GM19025 (cell line): ENCODE results near the gene NPAS2.

Source experiments
- ATAC-seq: cut with Tn5 transposase; IDR thresholded peaks from one replicate; pipeline ENCODE4 v1.9.1; 2021; ENCODE audit warnings: mild to moderate bottlenecking, low read depth, moderate library complexity; ENCODE audit not compliant: unreplicated experiment

NPAS2 gene

DNA sequence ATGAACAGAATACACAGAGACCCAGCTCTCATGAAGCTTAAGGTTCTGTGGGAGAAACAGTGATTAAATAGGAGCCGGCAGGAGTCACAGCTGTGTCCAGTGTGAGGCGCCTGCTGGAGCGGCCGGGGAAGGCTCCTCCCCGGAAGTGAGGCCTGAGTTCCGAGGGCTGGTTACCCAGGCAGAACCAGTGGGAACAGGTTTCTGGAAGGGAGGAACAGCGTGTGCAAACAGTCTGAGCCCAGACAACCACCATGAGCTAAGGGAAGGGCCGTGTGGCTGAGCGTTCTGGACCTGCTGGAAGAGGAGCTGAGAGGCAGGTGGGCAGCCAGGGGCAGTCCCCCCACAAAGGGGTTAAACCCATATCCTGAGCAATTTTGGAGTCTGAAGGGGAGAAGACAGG, 26.0 kb upstream of the NPAS2 start:
- ATAC-seq: no peak

DNA sequence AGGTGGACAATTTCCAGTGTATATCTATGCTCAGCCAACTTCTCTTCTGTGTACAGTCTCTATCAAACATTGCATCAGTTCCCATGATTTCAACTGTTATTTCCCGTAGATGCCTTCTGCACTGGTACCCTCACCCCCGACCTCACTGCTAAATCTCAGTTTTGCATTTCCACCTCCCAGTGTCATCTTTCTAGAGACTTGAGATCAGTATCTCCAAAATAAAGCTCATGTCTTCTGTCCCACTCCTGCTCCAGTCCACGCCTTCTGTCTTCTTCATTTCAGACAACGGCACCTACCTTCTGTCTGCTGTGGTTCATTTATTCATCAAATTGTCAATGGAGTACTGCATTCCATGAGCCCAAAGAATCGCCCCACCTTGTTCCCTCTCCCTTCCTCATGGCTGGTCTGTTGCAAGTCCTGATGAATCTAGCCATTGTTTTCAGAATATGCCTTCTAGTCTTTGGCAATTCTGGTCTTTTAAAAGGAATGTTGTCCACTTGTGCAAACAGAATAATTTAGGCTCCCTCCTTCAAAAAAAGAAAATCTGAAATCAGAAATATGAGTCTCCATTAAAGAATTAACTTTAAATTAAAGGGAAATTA, 23.3 kb upstream of the NPAS2 start:
- ATAC-seq: no peak

DNA sequence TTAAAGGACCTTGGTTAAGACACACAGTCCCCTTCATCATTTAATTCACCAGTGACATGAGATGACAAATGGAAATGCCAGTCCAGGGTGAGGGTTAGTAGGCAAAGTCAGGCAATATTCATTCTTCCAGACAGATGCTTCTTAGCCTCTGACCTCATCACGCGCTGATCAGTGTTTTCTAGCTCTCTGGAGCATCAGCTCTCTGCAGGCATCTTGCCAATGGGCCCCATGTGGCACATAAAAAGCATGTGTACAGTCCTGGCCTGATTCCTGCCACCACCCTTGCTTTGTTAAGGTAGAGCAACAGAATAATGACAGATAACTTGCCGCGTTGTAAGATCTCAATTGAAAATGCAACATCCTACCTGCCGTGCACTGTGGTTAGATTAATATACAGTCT, 20.3 kb upstream of the NPAS2 start:
- no peak for ATAC-seq

DNA sequence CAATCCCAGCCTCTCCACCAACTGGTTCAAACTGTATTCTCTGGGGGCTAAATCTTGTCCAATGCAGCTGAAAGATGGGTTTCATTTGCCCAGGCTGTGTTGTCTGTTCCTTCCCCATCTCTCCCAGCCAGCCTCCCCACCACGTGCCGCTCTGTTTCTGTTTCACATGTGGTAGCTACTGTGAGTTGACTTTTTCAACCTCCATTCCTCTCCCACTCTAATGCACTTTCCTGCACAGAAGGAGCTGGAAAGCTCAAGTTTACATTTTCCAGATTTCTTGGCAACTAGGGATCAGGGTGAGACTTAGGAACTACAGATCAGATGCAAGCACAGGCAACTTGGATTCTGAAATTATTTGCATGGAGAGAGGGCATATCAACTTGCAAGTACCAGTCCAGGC, 19.0 kb upstream of the NPAS2 start:
- no peak for ATAC-seq

DNA sequence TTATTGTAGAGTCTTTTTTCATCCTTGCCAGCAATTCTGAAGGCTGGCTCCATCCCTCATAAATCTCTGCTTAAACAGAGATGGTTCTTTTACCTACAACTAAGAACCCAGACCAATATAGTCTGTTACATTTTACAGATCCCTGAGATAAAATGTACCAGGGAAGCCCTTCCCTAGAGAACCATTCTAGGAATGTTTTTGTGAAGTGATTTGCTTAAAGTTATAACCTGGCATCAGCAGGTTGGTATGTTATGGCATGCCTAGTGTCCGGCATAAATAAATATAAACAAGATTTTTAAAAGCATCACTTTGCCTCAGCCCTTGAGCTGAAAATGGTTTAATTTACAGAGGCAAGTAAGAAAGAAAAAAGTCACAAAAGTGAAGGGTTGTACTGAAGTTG, 18.5 kb upstream of the NPAS2 start:
- ATAC-seq: no peak

DNA sequence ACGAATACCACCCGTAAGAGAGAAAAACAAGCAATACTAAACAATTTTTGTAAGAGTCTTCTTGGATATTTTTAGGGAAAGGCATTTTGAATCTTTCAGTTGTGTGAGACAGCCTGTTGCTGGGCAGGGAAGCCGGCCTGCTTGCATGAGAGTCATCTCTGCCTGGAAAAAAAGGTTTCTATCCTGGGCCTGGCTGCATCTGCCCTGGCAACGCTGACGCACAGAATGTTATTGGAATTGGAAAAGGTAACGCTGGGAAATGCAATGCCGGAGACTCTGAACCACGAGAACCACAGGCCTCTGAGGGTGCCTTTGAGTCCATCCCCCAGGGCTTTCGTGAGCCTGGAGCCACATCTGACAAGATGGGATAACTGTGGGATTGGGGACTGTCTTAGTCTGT, 17.9 kb upstream of the NPAS2 start:
- no peak for ATAC-seq

DNA sequence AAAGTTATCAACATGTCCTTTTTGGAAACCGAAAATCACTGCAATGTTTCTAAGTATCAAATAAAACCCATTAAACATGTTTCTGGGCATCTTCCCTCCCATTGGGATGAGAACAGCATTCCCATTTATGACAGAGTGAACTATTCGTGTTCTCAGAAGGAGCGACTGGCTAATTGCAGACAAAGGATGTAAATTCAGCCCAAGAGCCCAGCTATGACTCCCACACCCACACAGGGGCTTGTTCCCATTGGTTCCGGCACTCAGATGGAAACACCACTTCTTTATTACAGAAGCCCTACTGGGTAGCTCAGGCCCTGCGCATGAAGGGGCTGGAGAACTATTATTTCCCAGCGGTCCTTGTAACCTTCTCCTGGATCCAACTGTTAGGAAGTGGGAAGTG, 16.6 kb upstream of the NPAS2 start:
- ATAC-seq: no peak

DNA sequence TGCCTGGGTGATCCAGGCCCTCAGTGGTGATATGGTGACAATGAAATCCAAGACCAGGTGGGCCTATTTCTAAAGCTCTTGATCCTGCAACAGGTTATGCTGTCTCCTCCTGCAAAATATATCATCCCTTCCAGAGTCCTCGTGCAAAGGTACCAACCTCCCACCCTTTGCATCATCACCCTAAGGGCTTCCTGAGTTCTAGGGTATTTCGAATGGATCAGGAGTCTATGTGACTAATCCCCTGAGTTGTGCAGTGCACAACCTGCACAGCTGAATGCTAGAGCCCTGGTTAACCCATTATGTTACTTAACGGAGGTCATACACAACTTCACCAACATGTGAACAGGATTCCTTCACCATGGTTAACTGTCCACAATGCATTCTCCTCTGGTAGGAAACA, 13.4 kb upstream of the NPAS2 start:
- ATAC-seq: no peak

DNA sequence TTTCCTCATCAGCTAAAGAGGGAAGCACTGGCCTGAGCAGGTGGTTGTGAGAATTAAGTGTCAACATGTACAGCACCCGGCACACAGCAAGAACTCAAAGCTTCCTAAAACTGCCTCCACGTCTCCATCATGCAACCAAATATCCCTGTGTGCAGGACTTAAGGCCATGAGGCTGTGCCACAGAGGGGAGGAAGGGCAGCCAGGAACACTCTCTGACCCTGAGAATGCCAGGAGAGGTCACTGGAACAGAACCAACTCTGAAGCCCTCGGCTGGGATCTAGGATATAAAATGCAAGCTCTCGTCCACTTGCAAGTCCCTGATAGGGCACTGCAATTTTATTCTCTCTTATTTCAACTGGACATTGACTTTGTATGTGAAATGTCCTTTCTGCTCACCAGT, 12.2 kb upstream of the NPAS2 start:
- ATAC-seq: no peak

DNA sequence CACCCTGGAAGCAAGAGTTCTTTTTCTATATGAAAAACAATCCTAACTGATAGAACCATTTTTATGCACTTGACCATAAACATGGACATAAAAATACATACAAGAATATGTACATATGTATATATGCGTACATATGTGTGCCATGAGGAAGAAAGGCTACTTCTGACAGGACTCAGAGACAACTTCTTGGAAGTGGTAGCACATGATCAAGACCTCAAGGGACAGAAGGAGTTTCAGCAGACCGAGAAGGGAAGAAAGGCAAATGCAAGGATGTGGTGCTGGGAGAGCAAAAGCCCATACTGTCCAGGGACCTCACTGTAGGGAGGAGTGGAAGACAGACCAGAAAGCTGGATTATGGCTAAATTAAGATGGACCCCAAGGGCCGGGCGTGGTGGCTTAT, 11.4 kb upstream of the NPAS2 start:
- no peak for ATAC-seq

DNA sequence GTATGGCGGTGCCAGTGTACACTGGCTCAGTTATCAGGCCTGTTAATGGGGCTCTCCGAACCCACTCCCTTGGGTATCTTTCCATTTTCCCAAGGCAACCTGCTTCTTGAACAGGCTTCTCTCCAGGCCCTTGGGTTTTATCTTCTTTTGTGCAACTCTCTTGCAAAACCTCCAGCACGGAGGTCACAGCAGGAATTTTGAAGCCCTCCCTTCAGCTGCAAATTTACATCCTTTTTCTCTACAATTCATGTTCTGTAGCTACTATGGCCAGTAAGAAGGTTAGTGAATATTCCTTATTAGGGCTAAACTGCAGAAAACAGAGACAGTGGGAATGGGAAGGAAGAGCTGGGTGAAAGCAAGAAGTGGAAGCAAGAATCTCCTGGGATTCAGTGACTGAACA, 10.4 kb upstream of the NPAS2 start:
- no peak for ATAC-seq

DNA sequence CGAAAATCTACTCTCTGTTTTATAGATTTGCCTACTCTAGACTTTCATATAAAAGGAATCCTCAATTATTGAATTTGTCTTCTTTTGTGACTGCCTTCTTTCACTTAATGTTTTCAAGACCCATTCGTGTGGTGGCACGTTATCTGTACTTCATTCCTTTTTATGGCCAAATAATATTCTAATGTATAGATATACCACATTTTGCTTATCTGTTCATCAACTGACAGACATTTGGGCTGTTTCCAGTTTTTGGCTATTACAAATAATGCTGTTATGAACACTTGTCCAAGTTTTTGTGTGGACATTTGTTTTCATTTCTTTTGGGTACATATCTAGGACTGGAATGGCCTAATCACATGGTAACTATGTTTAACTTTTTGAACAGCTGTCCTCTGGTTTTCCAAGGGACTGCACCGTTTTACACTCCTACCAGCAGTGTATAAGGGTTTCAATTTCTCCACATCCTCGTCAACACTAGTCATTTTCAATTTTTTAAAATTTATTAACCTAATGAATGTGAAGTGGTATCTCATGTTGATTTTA, 9.3 kb upstream of the NPAS2 start:
- ATAC-seq: no peak

DNA sequence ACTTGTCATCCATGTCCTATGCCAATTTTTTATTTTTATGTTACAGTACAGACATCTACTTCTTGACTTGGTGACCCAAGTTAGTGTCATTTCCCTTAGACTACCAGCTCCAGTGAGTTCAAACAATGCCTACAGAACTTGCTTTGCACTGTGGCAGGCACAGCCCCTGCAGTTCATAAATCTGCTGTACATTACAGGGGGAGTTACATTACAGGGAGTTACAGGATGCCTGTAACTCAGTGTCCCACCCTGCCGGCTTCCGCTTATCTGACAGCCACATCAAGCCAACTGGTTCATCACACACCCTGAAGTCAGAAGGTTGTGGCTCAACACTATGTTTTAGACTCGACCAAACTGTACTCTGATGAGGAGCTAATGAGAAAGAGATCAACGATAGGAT, 7.8 kb upstream of the NPAS2 start:
- no peak for ATAC-seq

DNA sequence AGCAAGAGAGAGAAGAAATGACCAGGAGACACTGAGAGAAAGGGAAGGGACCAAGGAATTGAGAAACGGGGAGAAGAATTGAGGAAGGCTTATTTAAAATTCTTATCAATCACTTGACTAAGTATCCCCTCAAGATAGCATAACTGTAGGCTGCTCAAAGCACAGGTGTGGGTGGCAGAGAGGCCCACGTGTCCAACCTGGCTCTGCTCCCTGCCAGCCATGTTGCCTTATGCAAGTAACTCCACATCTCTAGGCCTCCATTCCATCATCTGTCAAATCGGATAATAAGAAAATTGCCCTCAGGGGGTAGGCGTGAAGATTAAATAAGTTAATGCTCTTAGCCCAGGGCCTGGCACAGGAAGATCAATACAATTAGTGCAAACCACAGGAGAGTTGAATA, 7.4 kb upstream of the NPAS2 start:
- no peak for ATAC-seq

DNA sequence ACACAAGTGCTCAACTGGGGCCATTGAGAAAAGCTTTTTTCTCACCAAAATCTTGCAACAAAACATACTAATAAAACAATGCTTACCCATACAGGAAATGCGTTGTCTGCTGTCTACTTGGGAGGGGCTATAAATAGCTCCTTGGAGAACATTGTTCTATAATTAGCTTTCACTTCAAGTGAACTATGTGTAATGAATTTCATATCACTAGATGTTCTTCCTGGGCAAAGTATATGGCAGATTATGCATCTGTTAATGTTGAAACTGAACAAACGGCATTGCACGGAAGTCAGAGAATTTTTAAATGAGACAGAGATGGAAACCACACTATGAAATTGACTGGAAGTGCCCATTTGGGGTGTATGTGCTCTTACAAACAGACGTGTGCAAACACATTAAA, 6.4 kb upstream of the NPAS2 start:
- no peak for ATAC-seq

DNA sequence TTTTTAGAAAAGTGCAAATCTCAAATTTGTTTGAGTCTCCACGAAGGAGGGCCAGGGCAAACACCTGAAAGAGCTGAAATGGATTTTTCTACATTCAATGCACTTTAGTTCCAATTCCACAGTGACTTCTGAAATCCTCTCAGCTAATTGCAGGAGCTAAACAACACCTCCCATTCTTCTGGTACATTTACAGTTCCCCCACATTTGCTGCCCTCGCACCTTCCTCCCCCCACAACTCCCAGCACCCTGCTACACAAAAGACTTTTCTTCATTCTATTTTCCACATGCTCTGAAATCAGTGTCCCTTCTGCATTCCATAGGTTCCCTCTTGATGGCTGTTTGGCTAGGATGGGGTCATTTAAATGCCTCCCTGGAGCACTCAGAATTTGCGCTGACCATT, 5.9 kb upstream of the NPAS2 start:
- no peak for ATAC-seq

DNA sequence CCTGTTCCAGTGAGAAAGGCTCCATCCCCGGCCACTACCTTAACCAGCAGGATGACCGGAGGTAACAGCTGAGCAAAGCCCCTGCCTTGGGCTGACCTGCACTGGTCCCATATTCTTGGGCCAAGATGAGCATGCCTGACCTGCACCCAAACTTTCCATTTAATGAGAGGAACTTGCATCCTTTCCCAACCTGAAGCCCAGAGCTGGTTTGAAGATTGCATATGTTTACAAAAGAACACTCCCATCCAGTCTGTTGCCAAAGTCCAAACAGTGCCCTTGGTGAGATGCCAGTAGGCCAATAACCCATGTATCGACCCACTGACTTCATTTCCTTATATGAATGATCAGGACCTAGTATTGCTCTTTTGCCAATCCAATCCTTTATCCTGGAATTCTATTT, 5.5 kb upstream of the NPAS2 start:
- no peak for ATAC-seq

DNA sequence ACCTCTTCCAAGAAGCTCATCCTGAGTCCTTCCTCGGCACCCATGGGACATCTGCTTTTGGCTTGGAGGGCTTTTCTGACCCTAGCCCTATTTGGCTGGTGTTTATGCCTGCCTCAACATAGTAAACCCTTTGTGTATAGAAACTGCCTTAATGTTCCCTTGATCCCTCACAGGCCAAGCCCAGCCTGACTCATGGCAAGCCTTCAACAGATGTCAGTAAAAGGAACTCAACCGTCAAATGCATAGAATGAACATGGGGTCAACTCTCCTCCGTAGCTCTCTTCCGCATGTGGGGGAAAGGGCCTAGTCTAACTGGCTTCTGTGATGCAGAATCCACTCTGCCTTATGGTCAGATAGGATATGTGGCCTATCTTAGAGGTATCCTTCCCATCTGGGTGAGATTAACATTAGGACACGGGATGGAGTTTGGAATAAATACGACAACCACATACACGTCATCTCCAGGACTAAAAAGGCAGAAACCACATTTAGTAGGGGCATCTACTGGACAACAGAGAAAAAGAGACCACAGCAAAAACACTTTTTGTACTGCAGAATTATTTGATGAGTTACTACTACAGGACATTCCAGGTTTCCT, 2.5 kb upstream of the NPAS2 start:
- no peak for ATAC-seq

DNA sequence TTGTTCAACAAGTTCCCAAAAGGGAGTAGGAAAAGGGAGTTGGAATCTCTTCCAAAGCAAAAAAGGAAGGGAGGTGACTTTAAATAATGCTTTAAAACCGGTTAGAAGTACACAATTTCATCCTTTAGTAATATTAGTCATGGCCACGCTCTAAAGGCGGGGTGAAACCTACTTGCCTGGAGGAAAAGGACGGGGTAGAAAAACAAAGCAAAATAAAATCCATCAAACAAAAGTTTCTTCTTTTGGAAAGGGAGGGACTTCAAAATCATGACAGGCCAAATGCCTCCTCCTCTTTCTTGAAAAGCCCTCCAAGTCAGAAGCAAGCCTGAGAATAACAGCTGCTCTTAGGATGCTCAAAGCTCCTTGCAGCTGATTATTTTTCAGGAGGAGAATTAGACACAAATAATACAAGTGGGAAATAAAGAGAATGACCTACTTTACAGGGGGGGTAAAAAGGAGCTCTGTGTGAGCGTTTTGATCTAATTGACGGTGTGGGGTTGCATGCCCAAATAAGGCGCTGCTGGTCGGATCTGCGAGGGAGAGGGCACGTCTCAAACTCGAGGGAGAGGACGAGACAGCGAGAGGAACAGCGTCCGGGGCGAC, 1.8 kb upstream of the NPAS2 start:
- no peak for ATAC-seq

DNA sequence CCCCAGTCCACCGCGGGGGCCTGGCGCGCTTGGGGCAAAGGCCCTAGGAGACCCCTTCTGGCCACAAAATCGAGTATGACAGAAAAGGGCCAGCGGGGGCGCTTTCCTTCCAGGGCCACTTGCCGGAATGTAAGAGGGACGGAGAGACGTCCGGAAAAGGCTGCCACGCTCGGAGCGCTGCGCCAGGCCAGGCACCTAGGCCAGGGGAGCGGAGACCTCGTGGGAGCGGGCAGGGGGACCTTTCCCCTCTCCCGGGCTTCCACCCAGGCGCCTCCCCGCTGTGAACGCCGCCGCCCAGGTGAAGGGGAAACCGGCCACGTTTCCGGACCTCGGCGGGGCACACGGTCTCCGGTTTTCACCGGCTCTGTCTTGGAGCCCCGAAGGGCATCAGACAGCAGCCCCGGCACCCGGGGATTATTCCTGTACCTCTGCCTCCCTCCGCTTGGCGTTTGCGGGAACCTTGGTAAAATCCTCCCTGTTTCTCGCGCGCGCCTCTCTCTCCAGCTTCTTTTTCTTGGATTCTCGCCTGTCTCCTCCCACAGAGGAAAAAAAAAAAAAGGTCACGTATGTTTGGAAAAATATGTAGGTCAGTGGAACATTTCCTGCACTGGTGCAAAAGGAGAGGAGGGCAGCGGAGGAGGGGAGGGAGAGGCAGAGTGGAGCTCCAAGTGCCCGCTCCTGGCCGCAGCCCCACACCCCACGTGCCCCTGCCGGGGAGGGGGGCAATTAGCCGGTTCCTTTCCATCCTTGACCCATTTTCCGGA, 1.2 kb upstream of the NPAS2 start:
- no peak for ATAC-seq

DNA sequence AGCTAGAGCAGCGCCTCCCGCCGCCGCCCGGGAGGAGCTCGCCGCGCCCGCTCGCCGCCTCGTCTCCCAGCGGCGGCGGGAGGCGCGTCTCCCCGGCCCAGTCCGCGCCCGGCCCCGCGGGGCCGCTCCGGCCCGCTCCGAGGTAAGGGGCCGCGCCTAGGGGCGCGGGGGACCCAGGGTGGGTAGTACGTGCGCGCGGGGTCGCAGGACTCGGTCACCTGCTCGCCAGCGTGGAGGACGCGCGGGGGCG, 259 bp downstream of the NPAS2 start:
- ATAC-seq: no peak
